GM21528 (cell line): ENCODE measurements around the gene CNKSR2.

Source experiments
- ATAC-seq: cut with Tn5 transposase; IDR thresholded peaks from one replicate; pipeline ENCODE4 v1.9.1; 2021; ENCODE audit warnings: mild to moderate bottlenecking, moderate library complexity; ENCODE audit not compliant: unreplicated experiment, low FRiP score

Gene CNKSR2

GRCh38 chrX:21662761-21663160 lies 288.5 kb downstream of the CNKSR2 start:
- ATAC-seq, result no peak

- ATAC-seq, result no peak
These were observed 292.0 kb downstream of the CNKSR2 start for GRCh38 chrX:21666252-21666651.

GRCh38 chrX:21666679-21667078 lies 292.5 kb downstream of the CNKSR2 start:
- no peak for ATAC-seq

- no peak for ATAC-seq
These were observed 300.4 kb downstream of the CNKSR2 start for GRCh38 chrX:21674430-21675186.

GRCh38 chrX:21675931-21676330 lies 301.7 kb downstream of the CNKSR2 start:
- ATAC-seq, result no peak

GRCh38 chrX:21678048-21678612 lies 303.9 kb downstream of the CNKSR2 start:
- no peak for ATAC-seq

- no peak for ATAC-seq
These were observed 309.7 kb downstream of the CNKSR2 start for GRCh38 chrX:21683941-21684340.

- no peak for ATAC-seq
These were observed 317.3 kb downstream of the CNKSR2 start for GRCh38 chrX:21691512-21692018.

- no peak for ATAC-seq
These were observed 324.1 kb downstream of the CNKSR2 start for GRCh38 chrX:21698272-21698671.

- no peak for ATAC-seq
These were observed 324.9 kb downstream of the CNKSR2 start for GRCh38 chrX:21699136-21699535.

- ATAC-seq, result no peak
These were observed 326.1 kb downstream of the CNKSR2 start for GRCh38 chrX:21700275-21700674.

- ATAC-seq, result no peak
These were observed 326.7 kb downstream of the CNKSR2 start for GRCh38 chrX:21700967-21701366.

GRCh38 chrX:21702725-21703124 lies 328.5 kb downstream of the CNKSR2 start:
- no peak for ATAC-seq
